AG09309 (cell line): ENCODE data around the gene AIFM3.
A peak's percentile ranks its signal among the peaks of the same experiment; 100 is the strongest.
"Not testable (repeated sequence)": the region's sequence is repeated elsewhere in the genome, so short reads cannot be mapped to it uniquely, and the experiment has no call there.

Experiments used
- DNase-seq: peaks from one replicate; pipeline ENCODE4 v3.0.0-alpha.2; 2010; ENCODE audit warnings: low read depth
- H3K4me3 ChIP-seq: 2 replicates; pipeline ENCODE4 v1.5.1; 2011; ENCODE audit warnings: mild to moderate bottlenecking, low read depth, low read length, moderate library complexity; ENCODE audit not compliant: control insufficient read depth
- TF ChIP-seq, protein P1 (sequence below): IDR thresholded peaks from 2 replicates; pipeline ENCODE4 v1.5.1; 2011; ENCODE audit warnings: mild to moderate bottlenecking, low read depth, low read length, inconsistent platforms; ENCODE audit not compliant: insufficient read depth, control insufficient read depth; ENCODE audit errors: missing control alignments

The AIFM3 gene

DNA sequence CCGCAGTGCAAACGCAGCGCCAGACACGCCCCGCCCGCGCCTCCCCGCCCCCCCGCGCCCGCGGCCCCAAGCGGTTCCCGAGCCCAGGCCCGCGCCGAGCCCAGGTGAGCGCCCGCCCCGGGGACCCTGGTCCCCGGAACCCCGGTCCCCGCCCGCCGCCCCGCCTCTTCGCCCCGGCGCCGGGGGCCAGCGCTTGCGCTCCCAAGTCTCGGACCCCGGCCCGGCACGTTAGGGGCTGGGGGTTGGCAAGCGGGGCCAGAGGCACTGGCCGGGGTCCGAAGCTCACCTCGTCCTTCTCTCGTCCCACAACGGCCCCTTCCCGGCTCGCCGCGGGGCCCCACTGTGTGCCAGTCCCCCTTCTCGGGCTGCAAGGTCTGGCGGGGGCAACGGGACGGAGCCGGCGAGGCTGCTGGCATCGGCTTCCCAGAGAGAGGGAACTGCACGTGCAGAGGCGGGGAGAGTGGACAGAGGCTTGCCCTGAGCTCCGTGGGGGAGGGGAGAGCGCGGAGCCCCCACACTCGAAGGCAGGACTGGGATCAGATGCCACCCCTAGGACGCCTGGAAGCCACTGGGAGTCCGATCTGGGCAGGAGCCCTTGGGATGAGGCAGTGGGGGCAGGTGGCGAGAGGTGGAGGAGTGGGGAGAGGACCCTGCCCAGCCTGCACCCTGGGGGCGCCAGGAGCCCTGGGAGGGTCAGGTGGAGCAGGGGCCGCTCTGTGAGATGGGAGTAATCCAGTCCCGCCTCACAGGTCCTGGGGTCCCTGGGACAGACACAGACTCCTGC, 1.8 kb upstream of the AIFM3 start:
- DNase-seq = no peak
- TF ChIP-seq, protein P1, sequence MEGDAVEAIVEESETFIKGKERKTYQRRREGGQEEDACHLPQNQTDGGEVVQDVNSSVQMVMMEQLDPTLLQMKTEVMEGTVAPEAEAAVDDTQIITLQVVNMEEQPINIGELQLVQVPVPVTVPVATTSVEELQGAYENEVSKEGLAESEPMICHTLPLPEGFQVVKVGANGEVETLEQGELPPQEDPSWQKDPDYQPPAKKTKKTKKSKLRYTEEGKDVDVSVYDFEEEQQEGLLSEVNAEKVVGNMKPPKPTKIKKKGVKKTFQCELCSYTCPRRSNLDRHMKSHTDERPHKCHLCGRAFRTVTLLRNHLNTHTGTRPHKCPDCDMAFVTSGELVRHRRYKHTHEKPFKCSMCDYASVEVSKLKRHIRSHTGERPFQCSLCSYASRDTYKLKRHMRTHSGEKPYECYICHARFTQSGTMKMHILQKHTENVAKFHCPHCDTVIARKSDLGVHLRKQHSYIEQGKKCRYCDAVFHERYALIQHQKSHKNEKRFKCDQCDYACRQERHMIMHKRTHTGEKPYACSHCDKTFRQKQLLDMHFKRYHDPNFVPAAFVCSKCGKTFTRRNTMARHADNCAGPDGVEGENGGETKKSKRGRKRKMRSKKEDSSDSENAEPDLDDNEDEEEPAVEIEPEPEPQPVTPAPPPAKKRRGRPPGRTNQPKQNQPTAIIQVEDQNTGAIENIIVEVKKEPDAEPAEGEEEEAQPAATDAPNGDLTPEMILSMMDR = no peak
- peak overlapping the region; percentile 15 for H3K4me3 ChIP-seq

DNA sequence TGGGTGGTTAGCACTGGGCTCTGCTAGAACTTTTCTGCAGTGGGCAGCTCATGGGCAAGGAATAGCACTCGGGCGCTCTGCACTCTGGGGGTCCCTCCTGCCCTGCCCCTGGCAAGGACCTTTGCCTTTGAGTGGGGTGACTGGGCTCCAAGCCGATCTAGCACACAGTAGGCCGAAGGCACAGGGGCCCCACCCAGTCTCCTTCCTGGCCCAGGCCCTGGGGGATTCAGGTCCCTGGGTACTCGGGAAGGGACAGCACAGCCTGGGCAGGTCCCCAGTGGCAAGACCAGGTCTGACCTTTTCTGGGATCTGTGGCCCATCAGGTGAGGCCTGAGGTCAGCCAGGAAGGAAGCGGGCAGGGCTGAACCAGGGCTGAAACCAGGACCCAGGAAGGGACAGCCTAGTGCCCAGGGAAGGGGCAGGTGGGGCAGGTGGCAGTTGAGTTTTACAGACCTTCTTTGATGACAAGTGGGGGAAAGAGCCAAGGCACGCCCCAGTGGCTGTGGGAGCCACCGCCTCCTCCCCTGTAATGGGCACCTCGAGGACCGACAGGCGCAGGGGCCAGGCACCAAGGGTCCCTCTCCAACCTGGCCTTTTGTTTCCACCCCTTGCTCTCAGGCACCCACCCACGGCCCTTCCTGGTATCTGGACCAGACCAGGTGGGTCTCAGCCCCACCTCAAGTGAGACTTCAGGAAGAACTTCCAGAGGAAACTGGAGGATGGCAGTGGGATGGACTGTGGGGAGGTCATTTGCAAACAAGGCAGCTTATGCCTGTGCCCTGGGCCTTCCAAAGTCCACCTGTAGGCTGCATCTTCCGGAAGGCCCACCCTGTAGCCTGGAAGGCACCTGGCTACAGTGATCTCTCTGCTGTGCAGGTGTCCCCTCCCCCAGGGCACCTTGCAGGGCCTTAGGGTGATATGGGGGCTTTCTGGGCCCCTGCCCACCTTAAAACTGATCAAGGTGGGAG, 883 bp upstream of the AIFM3 start:
- TF ChIP-seq, protein P1 = no peak
- no peak for DNase-seq
- no peak overlapping the region for H3K4me3 ChIP-seq

DNA sequence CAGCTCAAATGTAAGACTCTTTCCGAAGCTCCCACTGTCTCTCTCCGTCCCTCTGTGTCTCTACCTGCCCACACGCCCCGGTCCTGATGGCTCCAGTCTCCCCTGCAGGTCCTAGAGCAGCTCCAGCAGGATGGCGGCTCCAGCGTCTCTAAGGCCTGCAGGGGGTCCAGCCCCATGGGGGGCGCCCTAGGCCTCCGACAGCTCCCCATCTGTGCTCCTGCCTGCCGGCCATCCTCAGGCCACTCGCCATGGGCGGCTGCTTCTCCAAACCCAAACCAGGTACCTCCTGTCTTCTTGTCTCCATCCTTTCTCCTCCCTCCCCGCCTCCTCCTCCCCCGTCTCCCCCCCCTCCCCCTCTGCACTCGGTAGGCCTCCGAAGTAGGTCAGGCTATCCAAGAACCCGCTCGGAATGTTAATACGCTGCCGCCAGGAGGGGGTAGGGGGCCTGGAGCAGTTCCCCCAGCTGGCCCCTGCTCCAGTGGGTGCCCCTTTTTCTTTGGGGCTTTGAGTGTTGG, 699 bp downstream of the AIFM3 start:
- H3K4me3 ChIP-seq = no peak overlapping the region
- DNase-seq = no peak
- TF ChIP-seq, protein P1 = no peak

DNA sequence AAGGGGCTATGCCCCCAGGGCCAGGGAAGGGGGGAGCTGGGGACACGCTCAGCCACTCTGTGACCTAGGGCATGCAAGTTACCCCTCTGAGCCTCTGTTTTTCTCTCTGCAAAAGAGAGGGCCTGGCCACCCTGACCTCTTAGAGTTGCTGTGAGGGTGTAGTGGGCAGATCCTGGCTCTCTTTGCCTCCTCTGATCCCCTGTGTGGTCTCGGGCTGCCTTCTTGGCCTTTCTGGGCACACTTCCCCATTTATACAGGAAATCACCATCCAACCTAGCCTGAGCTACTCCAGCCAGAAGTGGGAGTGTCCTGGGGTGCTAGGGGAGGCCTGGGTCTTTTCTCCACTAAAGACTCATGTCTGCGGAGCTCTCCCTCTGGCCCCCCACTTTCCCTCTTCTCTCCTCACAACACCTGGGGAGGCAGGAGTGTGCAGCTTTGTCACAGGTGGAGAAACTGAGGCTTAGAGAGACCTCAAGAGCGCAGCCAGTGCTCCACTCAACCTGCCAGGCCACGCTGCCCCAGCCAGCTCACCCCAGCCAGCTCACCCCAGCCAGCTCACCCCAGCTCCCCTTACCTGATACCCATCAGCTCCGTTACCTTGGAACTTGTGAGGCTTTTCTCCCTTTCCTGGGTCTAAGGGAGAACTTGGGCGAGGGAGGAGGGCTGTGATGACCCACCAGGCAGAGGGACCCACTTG, 1.4 kb downstream of the AIFM3 start:
- no peak for DNase-seq
- TF ChIP-seq, protein P1 = no peak
- H3K4me3 ChIP-seq = no peak overlapping the region

DNA sequence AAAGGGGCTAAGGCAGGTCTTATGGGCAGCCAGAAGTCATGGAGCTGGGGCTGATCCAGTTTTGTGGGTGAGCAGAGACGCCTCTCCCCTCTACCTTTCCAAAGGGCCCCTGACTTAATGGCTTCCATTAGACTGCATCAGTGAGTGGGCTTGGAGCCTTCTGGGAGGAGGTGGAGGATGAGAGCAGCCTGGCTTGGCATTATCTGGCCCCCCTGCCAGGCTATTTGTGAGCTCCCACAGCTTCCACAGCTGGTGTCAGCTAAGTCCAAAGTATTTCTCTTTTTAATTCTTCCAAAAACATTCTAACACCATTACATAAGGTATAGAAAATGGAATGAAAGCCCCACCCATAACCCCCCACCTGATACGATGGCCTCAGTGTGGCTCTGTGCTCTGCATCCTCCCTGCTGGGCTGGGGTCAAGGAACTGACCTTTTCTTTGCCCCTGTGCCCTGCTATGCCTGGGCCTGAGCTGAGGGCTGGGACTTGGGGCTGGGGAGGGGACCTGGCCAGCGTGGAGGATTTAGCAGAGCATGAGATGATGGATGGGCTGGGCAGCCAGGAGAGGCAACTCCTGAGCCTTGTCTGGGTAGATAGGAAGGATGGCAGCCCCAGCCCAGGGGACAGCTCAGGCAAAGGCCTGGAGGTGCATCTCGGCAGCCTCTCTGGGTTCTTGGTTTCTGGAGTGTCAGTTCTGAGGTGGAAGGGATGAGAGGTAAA, 4.0 kb downstream of the AIFM3 start:
- DNase-seq = no peak
- no peak overlapping the region for H3K4me3 ChIP-seq
- TF ChIP-seq, protein P1 = no peak

DNA sequence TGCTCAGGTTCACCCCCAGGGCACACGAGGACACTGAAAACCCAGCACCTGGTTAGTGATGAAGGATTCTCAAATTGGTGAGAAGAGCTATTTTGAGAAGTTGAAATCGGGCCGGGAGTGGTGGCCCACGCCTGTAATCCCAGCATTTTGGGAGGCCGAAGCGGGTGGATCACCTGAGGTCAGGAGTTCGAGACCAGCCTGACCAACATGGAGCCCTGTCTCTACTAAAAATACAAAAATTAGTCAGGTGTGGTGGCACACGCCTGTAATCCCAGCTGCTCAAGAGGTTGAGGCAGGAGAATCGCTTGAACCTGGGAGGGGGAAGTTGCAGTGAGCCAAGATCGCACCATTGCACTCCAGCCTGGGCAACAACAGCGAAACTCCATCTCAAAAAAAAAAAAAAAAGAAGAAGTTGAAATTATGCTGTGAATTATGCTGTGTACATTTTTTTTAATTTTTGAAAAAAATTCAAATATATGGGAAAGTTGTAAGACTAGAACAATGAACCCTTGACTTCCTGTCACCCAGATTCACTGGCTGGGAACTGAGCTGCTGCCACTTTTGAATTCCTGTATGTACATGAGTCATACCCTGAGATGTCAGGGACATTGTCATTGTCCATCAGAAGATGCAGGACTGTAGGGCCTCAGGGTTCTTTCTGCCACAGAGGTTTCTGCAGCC, 5.1 kb downstream of the AIFM3 start:
- not testable (repeated sequence) for DNase-seq, H3K4me3 ChIP-seq
